NCI-H446 (cell line): Measurements from ENCODE around the gene AXL.
"Not testable (repeated sequence)": the region's sequence is repeated elsewhere in the genome, so short reads cannot be mapped to it uniquely, and the experiment has no call there.

Experiments
- DNase-seq, 2 experiments: peaks; one replicate each; lab custom pipeline; 2025; lab: John Stamatoyannopoulos, UW

AXL gene

GRCh38 chr19:41276231-41276630 is 57.2 kb downstream of the AXL start:
- no peak for DNase-seq

DNA sequence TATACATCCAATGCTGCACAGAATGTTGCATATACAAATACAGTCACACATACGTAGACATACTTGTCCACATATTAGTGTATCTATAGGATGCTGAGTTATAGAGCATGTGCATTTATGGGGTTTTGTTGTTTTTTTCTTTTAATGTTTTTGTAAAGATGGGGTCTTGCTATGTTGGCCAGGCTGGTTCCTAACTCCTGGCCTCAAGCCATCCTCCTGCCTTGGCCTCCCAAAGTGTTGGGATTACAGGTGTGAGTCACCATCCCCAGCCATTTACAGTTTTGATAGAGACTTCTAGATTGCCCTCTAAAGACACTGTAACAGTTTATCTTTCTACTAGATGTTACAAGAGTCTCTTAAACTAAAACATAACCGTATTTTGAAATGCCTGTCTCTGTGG is 59.5 kb downstream of the AXL start:
- DNase-seq: no peak

DNA sequence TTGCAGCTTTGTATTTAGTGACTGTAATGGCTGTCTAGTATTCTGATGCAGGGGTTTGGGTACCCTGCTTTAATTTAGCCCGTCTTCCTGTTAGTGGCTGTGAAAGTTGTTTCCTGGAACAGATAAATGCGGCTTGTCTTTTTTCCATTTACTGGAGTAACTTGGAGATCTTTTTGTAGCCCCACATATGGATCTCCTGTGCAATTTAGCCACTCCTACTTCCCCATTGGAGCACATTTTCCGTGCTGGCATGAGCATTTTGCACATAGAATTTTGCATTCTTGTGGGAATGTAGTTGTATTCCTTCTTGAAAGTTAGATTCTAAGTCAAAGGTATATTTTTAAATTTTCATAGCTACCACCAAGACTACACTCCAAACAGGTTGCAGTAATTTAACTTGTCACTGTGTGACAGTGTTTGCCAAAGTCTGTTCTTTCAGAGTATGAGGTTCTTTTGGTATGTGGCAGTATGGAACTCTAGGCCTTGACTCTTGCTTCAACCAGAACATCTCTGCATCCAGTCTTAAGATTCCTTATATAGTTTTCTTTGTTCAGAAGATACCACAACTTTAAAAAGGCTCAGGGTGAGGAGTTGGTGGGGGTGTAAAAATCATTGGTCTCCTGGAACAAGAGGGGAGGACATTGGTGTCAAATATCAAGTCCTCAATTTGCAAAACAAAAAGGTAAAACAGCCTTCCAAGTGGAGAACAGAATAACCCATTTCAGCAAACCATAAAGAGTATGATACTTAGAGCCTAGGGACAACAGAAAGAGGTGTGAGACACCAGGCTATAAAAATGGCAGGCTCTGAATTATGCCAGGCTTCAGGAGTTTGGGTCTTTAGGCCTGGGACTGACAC is 69.9 kb downstream of the AXL start:
- no peak for DNase-seq

GRCh38 chr19:41289814-41290213 is 70.8 kb downstream of the AXL start:
- DNase-seq: not testable (repeated sequence)

DNA sequence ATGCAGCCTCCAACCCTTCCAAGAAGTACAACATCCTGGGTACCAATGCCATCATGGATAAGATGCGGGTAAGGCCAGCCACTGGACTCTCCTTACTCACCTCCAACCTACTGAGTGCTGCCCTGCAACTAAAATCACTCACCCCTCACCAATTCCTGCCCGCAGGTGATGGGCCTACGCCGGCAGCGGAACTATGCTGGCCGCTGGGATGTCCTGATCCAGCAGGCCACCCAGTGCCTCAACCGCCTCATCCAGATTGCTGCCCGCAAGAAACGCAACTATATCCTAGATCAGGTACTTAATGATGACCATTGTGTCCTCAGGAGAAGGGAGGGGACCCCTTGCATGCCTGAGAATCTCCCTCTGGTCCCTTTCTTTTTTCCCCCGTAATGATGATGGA is 75.4 kb downstream of the AXL start:
- DNase-seq: no peak

DNA sequence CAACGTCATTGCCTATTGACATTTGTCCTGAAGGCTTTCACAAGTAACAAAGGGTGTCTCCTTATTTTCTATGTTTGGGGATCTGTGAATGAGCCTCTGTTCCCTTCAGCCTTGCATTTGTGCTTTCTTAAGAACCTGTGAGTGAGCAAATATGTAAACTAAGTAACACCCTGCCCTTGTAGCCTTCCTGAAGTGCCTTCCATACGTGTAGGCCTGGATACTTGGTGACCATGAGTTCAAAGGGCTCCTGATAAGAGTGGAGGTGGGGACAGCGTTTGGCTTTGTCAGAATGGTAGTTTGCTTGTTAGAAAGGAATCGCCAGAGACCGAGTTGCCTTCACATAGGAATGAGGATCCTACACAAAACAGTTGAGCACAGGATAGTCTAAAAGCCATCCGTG is 76.5 kb downstream of the AXL start:
- no peak for DNase-seq

DNA sequence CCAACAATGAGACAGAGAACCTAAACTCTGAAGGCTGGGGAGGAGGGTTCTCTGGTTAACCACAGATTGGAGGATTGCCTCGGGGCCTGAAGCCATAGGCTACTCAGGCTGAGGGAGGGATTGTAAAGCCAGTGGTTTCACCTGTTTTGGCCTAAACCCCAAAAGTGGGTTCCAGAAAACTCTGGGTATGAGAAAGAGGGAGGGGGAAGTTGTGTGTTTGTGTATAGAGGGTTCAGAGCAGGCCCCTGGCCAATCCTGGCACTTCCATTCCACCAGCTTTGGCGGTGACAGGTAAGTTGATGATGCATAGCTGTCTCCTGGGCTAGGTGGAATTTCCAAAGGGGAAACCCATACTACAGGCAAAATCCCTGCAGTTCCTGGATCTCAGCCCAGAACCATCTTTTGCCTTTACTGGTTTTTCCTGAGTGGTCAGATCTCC is 77.4 kb downstream of the AXL start:
- no peak for DNase-seq

- DNase-seq: no peak
Measured at GRCh38 chr19:41297628-41298347, 78.8 kb downstream of the AXL start.

- DNase-seq: no peak
Measured at GRCh38 chr19:41298348-41298964, 79.4 kb downstream of the AXL start.

- DNase-seq: no peak
Measured at GRCh38 chr19:41299046-41299754, 80.2 kb downstream of the AXL start.

DNA sequence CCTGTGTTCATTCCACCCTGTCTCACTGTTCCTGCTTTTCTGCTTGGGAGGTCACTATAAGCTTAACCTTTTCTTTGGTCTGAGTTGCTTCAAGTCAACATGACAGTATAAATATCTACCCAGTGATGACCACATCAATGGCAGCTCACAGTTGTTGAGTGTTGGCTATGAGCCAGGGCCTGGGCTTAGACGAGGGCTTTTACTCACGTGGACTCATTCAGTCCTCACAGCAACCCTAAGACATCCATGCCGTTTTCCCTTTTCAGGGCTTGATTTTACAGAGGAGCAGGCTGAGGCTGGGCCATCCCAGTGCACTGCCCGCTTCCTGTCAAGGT is 80.7 kb downstream of the AXL start:
- DNase-seq: no peak

DNA sequence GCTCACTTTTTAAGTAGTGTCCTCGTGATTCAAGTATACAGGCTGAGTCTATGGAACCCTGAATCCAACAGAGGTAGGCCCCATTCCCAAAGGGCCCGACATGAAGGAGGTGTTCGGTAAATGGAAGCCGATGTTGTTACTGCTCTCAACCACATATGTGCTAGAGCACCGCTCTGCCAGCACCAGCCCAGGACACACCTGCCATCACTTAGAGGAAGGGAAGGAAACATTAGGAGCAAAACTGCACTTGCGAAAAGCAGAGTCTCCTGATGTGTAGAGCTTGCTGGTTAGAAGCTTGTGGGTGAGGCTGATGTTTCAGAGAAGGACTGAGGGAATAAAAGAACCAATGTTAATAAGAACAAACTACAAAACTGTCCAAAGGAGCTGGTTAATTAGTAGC is 81.5 kb downstream of the AXL start:
- no peak for DNase-seq

GRCh38 chr19:41302624-41303351 is 83.8 kb downstream of the AXL start:
- no peak for DNase-seq

- DNase-seq: no peak
Measured at GRCh38 chr19:41303954-41304353, 84.9 kb downstream of the AXL start.

DNA sequence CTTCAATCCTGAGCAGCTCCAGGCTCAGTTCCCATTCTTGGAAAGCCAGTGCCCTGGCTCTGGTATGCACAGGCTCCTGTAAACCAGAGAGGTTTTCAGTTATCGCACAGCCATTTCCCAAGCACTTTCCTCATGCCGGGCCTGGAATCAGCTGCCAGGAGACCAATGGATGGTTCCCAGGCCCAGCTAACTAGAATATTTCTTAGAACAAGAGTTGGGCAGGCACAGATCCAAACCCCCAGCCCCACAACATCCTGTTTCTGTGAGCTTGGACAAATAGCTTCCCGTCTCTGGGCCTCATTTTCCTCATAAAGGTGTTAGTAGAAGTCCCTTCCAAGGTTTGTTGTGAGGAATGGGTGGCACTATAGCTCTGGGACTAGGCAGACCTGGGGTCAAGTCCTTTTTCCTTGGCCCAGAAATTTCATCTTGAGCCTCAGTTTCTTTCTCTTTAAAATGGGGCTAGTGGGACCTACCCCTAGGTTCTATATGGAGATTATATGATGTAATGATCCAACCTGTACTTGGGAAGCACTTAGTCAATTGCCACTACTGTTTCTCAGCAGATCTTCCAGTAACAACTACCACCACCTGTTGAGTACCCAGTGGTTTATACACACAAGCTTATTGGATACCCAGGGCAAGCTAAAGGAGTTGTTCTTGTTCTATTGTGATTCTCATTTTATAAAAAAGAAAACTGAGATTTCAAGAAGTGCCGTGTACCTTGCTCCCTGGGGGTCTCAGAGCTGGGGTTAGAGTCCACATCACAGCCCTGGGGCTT is 85.9 kb downstream of the AXL start:
- no peak for DNase-seq

DNA sequence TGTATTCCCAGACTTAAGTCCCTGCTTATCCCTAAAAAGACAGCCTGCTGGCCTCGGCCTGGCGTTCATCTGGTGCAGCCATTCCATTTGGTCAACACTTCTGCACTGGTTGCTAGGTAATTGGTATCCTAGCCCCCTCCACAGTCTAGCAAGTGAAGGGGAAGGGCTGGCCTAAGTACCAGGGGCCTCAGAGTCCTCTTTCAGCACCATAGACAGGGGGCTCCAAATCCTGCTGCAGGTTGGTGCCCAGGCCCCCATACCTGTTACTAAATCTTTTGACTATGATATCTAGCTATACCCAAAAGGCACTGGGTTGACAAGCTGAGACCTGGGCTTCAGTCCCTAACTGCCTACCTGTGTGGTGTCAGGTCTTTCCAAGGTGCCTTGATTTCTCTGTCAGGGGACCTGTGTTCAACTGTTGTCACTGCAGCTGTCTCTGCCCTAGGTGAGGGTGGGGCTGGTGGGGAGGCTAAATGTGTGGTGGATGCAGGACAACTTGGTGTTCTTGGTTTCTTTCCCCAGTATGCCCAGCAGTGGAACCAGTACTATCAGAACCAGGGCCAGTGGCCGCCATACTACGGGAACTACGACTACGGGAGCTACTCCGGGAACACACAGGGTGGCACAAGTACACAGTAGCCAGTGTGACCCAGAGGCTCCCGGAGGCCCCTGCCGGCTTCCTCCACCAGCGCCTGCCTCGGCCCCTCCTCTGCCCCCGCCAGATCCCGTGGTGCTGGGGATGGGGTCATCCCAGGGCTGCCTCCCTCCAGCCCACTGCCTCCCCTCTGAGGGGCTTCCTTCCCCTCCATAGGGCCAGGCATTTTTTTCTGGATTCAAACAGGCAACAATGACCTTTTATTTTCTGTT is 87.1 kb downstream of the AXL start:
- no peak for DNase-seq

DNA sequence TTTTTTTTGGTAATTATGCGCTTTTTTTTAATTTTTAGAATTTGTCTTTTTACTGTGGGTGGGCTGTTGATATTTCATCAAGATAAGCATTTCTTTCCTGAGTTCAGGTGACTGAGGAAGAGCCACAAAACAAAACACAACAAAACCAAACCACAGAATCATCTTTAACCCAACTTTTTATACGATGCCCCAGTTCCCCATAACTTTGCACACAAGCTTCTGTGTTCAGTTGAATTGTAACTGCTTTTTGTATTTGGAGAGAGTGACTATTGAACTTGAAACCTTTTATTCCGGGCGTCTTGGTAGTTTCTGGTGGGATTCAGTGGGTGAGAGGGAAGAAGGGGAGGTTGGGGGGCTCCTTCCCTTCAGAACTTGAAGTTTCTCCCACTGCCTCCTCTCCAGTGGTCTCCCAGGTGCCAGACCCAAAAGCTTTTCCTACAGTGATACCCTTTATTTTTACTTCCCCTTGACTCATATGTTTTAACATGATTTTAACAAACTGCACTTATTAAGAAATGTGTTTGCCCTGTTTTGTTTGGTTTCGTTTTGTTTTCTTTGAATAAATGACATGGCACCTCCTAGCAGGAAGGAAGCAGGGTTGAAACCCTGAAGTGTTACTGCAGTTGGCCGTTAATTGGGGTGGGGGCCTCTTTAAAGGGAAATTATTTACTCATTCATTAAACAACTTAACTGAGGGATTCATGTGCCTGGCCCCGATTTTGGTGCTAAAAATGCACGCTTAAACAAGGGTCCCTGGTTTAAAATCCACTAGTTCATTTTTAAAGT is 88.3 kb downstream of the AXL start:
- no peak for DNase-seq

- no peak for DNase-seq
Measured at GRCh38 chr19:41307954-41308449, 89.0 kb downstream of the AXL start.
